ENCODE results near the gene C1GALT1.
"Not testable (repeated sequence)": the region's sequence is repeated elsewhere in the genome, so short reads cannot be mapped to it uniquely, and the experiment has no call there.

The C1GALT1 gene

GRCh38 chr7:7237201-7237977, 55.0 kb downstream of the C1GALT1 start:
- DNase-seq (ENCODE audit: low spot score) = no peak

- DNase-seq (ENCODE audit: low spot score) = no peak
These were observed 55.6 kb downstream of the C1GALT1 start for GRCh38 chr7:7237978-7238267.

- DNase-seq (ENCODE audit: low spot score) = no peak
These were observed 57.0 kb downstream of the C1GALT1 start for GRCh38 chr7:7239346-7239745.

- DNase-seq (ENCODE audit: low spot score) = no peak
These were observed 60.6 kb downstream of the C1GALT1 start for GRCh38 chr7:7242899-7243298.

GRCh38 chr7:7245233-7245632, 62.9 kb downstream of the C1GALT1 start:
- not testable (repeated sequence) for DNase-seq (ENCODE audit: low spot score)

- DNase-seq (ENCODE audit: low spot score) = no peak
These were observed 63.9 kb downstream of the C1GALT1 start for GRCh38 chr7:7246223-7246622.

- DNase-seq (ENCODE audit: low spot score) = no peak
These were observed 65.3 kb downstream of the C1GALT1 start for GRCh38 chr7:7247658-7248057.

GRCh38 chr7:7249814-7250213, 67.5 kb downstream of the C1GALT1 start:
- DNase-seq (ENCODE audit: low spot score) = no peak

- DNase-seq (ENCODE audit: low spot score) = no peak
These were observed 69.4 kb downstream of the C1GALT1 start for GRCh38 chr7:7251742-7252141.

GRCh38 chr7:7254319-7254718, 72.0 kb downstream of the C1GALT1 start:
- DNase-seq (ENCODE audit: low spot score) = no peak

- no peak for DNase-seq (ENCODE audit: low spot score)
These were observed 72.6 kb downstream of the C1GALT1 start for GRCh38 chr7:7254908-7255307.

- DNase-seq (ENCODE audit: low spot score) = no peak
These were observed 74.5 kb downstream of the C1GALT1 start for GRCh38 chr7:7256731-7257274.

- DNase-seq (ENCODE audit: low spot score) = no peak
These were observed 75.8 kb downstream of the C1GALT1 start for GRCh38 chr7:7257899-7258692.

GRCh38 chr7:7261863-7262262, 79.5 kb downstream of the C1GALT1 start:
- DNase-seq (ENCODE audit: low spot score) = no peak

GRCh38 chr7:7263297-7264230, 81.2 kb downstream of the C1GALT1 start:
- no peak for DNase-seq (ENCODE audit: low spot score)

- DNase-seq (ENCODE audit: low spot score) = no peak
These were observed 82.1 kb downstream of the C1GALT1 start for GRCh38 chr7:7264306-7265040.

GRCh38 chr7:7265081-7266075, 83.0 kb downstream of the C1GALT1 start:
- no peak for DNase-seq (ENCODE audit: low spot score)

- no peak for DNase-seq (ENCODE audit: low spot score)
These were observed 84.0 kb downstream of the C1GALT1 start for GRCh38 chr7:7266257-7266881.

GRCh38 chr7:7271094-7271874, 88.9 kb downstream of the C1GALT1 start:
- no peak for DNase-seq (ENCODE audit: low spot score)
